ENCODE measurements around the gene LRRC47.

The LRRC47 gene

DNA sequence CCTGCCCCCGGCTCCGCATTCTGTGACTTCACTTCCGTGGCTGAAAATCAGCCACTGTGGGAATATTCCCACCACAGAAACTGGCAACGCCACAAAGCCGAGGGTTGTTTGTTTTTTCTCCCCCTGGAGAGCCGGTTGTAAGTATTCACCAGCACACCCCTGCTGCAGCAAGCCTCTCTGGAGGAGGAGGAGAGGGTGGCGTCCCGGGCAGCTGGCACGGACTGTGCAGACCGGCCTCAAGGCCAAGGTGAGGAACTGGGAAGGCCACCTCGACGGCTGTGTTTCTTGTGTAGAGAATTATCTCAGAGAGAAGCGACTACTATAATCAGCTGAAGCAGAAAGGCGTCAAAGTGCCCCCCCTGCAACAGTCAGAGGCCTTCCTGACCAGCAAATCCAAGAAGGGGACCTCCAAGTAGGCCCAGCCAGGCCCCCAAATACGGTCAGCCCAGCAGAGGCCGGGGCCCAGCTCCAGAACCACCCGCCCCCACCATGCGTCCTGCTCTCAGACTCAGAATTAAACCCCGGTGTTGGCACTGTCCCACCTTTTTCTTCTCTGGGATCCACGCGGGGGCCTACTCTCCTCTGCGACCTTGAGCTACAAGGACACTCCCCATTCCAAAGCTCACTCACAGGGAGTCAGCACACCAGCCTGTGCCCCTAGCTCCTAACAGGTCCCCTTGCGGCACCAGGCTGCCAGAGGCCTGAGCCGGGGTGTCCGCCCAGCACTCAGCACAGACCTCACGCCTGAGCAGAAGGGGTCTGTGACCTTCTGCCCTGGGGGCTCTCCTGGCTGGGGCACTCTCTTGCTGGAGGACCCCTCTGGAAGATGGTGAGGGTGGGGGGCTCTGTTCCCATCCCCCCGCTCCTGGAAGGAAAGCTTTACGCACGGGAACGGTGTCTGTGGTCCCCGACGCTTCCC is 24.9 kb downstream of the LRRC47 start:
- no peak for TF ChIP-seq EZH2phosphoT487 (IDR thresholded peaks at IDR 0.05; ENCODE audit: borderline replicate concordance, low read length)
- TF ChIP-seq, protein P1, sequence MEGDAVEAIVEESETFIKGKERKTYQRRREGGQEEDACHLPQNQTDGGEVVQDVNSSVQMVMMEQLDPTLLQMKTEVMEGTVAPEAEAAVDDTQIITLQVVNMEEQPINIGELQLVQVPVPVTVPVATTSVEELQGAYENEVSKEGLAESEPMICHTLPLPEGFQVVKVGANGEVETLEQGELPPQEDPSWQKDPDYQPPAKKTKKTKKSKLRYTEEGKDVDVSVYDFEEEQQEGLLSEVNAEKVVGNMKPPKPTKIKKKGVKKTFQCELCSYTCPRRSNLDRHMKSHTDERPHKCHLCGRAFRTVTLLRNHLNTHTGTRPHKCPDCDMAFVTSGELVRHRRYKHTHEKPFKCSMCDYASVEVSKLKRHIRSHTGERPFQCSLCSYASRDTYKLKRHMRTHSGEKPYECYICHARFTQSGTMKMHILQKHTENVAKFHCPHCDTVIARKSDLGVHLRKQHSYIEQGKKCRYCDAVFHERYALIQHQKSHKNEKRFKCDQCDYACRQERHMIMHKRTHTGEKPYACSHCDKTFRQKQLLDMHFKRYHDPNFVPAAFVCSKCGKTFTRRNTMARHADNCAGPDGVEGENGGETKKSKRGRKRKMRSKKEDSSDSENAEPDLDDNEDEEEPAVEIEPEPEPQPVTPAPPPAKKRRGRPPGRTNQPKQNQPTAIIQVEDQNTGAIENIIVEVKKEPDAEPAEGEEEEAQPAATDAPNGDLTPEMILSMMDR (IDR thresholded peaks at IDR 0.05; ENCODE audit: low read depth, low read length, poor library complexity, severe bottlenecking): no peak
- no peaks in the 10 kb centered on the region for H3K9me3 ChIP-seq (ENCODE audit: control insufficient read depth, insufficient read depth, low read length)
- H3K4me2 ChIP-seq (ENCODE audit: low read length): peak overlapping the region; percentile 96
- peaks cover 21% of the 10 kb centered on the region for H3K27me3 ChIP-seq (ENCODE audit: control insufficient read depth, low read length)
- H3K36me3 ChIP-seq (ENCODE audit: control insufficient read depth, low read length): no peaks in the 10 kb centered on the region
- H3K79me2 ChIP-seq (ENCODE audit: control insufficient read depth, low read length): no peaks in the 10 kb centered on the region
- peaks cover 28% of the 10 kb centered on the region for H3K4me1 ChIP-seq (ENCODE audit: control insufficient read depth, low read length)
- H3F3A ChIP-seq (ENCODE audit: control insufficient read depth, insufficient read depth): no peaks in the 10 kb centered on the region
- no peak overlapping the region for H3K27ac ChIP-seq (ENCODE audit: low read depth, low read length)
- H4K20me1 ChIP-seq (ENCODE audit: control insufficient read depth, insufficient read depth, low read depth, low read length): no peaks in the 10 kb centered on the region
- peak overlapping the region; percentile 80 for H3K4me3 ChIP-seq (ENCODE audit: low read length)
- no peaks in the 10 kb centered on the region for H3K9me2 ChIP-seq (replicated peaks; ENCODE audit: control insufficient read depth, low read length)

- Histone ChIP-seq H3K79me2 (ENCODE audit: control insufficient read depth, low read length) (no peaks in the 10 kb centered on the region), H4K20me1 (ENCODE audit: control insufficient read depth, insufficient read depth, low read depth, low read length) (no peaks in the 10 kb centered on the region), H3K4me2 (ENCODE audit: low read length) (no peak overlapping the region), H3K27me3 (ENCODE audit: control insufficient read depth, low read length) (peaks cover 25% of the 10 kb centered on the region), H3K36me3 (ENCODE audit: control insufficient read depth, low read length) (no peaks in the 10 kb centered on the region), H3K9me3 (ENCODE audit: control insufficient read depth, insufficient read depth, low read length) (no peaks in the 10 kb centered on the region), H3K4me1 (ENCODE audit: control insufficient read depth, low read length) (peaks cover 16% of the 10 kb centered on the region), H3F3A (ENCODE audit: control insufficient read depth, insufficient read depth) (no peaks in the 10 kb centered on the region), H3K9me2 (replicated peaks; ENCODE audit: control insufficient read depth, low read length) (no peaks in the 10 kb centered on the region), H3K27ac (ENCODE audit: low read depth, low read length) (no peak overlapping the region), H3K4me3 (ENCODE audit: low read length) (no peak overlapping the region)
- no peak for TF ChIP-seq EZH2phosphoT487 (IDR thresholded peaks at IDR 0.05; ENCODE audit: borderline replicate concordance, low read length)
- TF ChIP-seq, protein P1 (IDR thresholded peaks at IDR 0.05; ENCODE audit: low read depth, low read length, poor library complexity, severe bottlenecking): no peak
These were observed 26.1 kb downstream of the LRRC47 start for GRCh38 chr1:3770047-3770765.

GRCh38 chr1:3768811-3769390 is 27.4 kb downstream of the LRRC47 start:
- Histone ChIP-seq H3K27ac (ENCODE audit: low read depth, low read length) (no peak overlapping the region), H3K9me3 (ENCODE audit: control insufficient read depth, insufficient read depth, low read length) (no peaks in the 10 kb centered on the region), H3K27me3 (ENCODE audit: control insufficient read depth, low read length) (peaks cover 21% of the 10 kb centered on the region), H4K20me1 (ENCODE audit: control insufficient read depth, insufficient read depth, low read depth, low read length) (no peaks in the 10 kb centered on the region), H3K4me2 (ENCODE audit: low read length) (no peak overlapping the region), H3K4me3 (ENCODE audit: low read length) (no peak overlapping the region), H3K36me3 (ENCODE audit: control insufficient read depth, low read length) (no peaks in the 10 kb centered on the region), H3K9me2 (replicated peaks; ENCODE audit: control insufficient read depth, low read length) (no peaks in the 10 kb centered on the region), H3K79me2 (ENCODE audit: control insufficient read depth, low read length) (no peaks in the 10 kb centered on the region), H3F3A (ENCODE audit: control insufficient read depth, insufficient read depth) (no peaks in the 10 kb centered on the region), H3K4me1 (ENCODE audit: control insufficient read depth, low read length) (peaks cover 14% of the 10 kb centered on the region)
- TF ChIP-seq, protein P1 (IDR thresholded peaks at IDR 0.05; ENCODE audit: low read depth, low read length, poor library complexity, severe bottlenecking): no peak
- no peak for TF ChIP-seq EZH2phosphoT487 (IDR thresholded peaks at IDR 0.05; ENCODE audit: borderline replicate concordance, low read length)

Data from DOHH2 (cell line).